Thyroid gland (tissue), 4 donors: ENCODE data around the gene FOXK1. TPM values are rescaled to one million over a fixed set of nuclear protein-coding genes. Genes with fewer than 3 reads are reported as not detected.
A peak's percentile ranks its signal among the peaks of the same experiment; 100 is the strongest.

ENCODE experiments used
- DNase-seq, 2 donors: peaks; one replicate each; pipeline ENCODE4 v3.0.0-alpha.2; 2019
- H3K27ac ChIP-seq, 3 donors: fragments of 200-600 bp; sonication (generic); 1 replicate in 2 of 3; 2 replicates in 1 of 3; pipeline ENCODE4 v1.5.1; 2016 to 2019; ENCODE audit warnings: mild to moderate bottlenecking in 1 of 3, moderate library complexity in 1 of 3
- H3K27me3 ChIP-seq: fragments of 200-600 bp; sonication (generic); one replicate; pipeline ENCODE4 v1.5.1; 2019
- H3K36me3 ChIP-seq, 2 donors: fragments of 200-600 bp; sonication (generic); one replicate each; pipeline ENCODE4 v1.5.1; 2016 to 2019
- H3K4me1 ChIP-seq, 2 donors: fragments of 200-600 bp; sonication (generic); one replicate each; pipeline ENCODE4 v1.5.1; 2017 to 2019
- H3K4me3 ChIP-seq, 3 donors: fragments of 200-600 bp; sonication (generic); replicated peaks in 1 of 3; 1 replicate in 2 of 3; 2 replicates in 1 of 3; pipeline ENCODE4 v1.5.1; 2016; ENCODE audit warnings: mild to moderate bottlenecking in 1 of 3
- H3K9me3 ChIP-seq: fragments of 200-600 bp; sonication (generic); one replicate; pipeline ENCODE4 v1.5.1; 2017
- POLR2A ChIP-seq, 2 donors: fragments of 450-650 bp; IDR thresholded peaks; one replicate each; pipeline ENCODE4 v1.6.1; 2017; ENCODE audit warnings: antibody characterized with exemption in 2 of 2, mild to moderate bottlenecking in 2 of 2, moderate library complexity in 1 of 2
- WGBS, 2 donors: methylation state at CpG; one replicate each; pipeline ENCODE4 v1.1.5; 2017; 5-methylcytosine and 5-hydroxymethylcytosine counted together
- intact Hi-C: fragments of 100-400 bp; cut with DNase I; formaldehyde crosslinking; loops from one replicate; pipeline ENCODE4 v1.15.1; 2023
- total RNA-seq, 4 donors: library from RNA; depleted of rRNA; stranded (reverse); fragments of >200 nt; gene quantifications; one replicate each; pipeline ENCODE4 v1.2.3, GENCODE V29; 2016
- TF ChIP-seq, protein P1 (sequence below), 6 experiments: fragments of 200-600 bp in 3 of 6; fragments of 450-650 bp in 3 of 6; sonication (generic) in 3 of 6; IDR thresholded peaks; one replicate each; pipeline ENCODE4 v1.5.1; 2016 to 2019; ENCODE audit warnings: antibody characterized with exemption in 6 of 6, mild to moderate bottlenecking in 2 of 6, inconsistent platforms in 1 of 6, moderate library complexity in 1 of 6

Gene FOXK1
- total RNA-seq, 4 donors from 2014 or later, result 15.0 to 33.0 (median 20.7) TPM

DNA sequence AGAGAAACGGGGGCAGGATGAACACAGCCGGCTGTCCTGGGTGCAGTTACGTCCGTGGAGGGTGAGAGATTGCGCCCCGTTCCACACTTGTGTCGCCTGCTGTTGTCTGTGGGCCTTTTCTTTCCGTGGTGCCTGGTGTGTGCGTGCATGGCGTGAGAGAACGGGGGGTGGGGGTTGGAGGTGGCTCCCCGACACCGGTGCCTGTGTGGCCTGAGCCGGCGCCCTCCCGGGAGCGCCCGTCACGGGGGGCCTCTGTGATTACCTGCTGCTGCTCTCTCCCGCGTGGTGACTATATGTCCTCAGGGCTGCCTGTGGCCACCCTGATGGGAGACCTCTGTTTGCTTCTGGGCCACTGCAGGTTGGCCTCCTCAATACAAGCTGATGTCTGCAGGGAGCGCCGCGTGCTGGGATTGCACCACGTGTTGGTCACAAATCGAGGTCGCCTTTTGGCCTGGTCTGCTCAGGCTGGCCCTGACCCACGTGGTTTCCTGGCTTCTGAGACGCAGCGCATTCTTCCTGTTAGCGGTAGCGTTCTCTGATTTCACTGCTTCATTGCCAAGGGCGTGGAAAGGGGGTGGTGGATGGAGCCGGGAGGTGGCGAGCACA, 82.4 kb downstream of the FOXK1 start:
- no peak for DNase-seq

DNA sequence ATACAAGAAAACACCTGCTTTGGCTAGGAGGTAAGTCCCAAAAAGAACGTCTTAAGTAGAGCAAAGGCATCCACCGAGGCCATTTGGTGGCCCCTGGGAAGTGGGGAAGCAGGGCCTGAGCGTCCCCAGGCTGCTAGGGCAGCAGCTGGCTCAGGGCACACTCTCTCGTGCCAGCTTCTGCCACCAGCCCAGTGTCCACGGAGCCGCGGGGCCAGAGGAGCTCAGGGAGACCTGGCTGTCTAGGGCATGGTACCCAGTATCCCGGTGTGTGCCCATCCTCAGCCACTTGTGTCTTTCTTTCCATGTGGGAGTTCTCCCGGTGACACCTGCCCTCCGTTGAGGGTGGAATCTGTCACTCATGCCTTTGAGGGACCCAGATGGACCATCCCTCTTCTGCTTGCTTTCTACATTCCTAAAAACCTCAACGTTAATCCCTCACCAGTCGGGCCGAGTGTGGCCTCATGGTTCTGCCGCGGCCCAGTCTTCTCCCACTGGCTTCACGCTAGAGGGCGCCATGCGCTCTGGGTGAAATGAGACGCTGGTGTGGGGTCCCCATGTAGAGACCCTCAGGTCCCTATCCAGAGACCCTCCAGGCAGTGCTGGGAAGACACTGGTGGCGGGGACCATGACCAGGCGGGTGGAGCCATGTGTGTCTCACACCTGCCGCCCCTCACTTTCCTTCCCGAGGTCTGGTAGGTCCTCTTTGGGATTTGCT, 83.8 kb downstream of the FOXK1 start:
- H3K36me3 ChIP-seq, result peaks cover 29 to 38% of the 10 kb centered on the region in 2 donors

More for the DNA sequence above, 82.4 kb downstream of the FOXK1 start:
- 84 to 92% methylated on average over 23 to 32 of the region's 35 CpGs for WGBS, 2 donors
- H3K27me3 ChIP-seq, result no peaks in the 10 kb centered on the region
- no peak overlapping the region for H3K27ac ChIP-seq
- TF ChIP-seq, protein P1, sequence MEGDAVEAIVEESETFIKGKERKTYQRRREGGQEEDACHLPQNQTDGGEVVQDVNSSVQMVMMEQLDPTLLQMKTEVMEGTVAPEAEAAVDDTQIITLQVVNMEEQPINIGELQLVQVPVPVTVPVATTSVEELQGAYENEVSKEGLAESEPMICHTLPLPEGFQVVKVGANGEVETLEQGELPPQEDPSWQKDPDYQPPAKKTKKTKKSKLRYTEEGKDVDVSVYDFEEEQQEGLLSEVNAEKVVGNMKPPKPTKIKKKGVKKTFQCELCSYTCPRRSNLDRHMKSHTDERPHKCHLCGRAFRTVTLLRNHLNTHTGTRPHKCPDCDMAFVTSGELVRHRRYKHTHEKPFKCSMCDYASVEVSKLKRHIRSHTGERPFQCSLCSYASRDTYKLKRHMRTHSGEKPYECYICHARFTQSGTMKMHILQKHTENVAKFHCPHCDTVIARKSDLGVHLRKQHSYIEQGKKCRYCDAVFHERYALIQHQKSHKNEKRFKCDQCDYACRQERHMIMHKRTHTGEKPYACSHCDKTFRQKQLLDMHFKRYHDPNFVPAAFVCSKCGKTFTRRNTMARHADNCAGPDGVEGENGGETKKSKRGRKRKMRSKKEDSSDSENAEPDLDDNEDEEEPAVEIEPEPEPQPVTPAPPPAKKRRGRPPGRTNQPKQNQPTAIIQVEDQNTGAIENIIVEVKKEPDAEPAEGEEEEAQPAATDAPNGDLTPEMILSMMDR (IDR thresholded peaks at IDR 0.05), result no peak
- TF ChIP-seq POLR2A (IDR thresholded peaks at IDR 0.05), result no peak
- peaks cover 37 to 49% of the 10 kb centered on the region in 2 donors for H3K36me3 ChIP-seq
- no peak overlapping the region for H3K4me3 ChIP-seq
- peaks cover 0 to 12% of the 10 kb centered on the region in 2 donors for H3K4me1 ChIP-seq
- H3K9me3 ChIP-seq, result no peaks in the 10 kb centered on the region
- intact Hi-C loops, result no loop called here

DNA sequence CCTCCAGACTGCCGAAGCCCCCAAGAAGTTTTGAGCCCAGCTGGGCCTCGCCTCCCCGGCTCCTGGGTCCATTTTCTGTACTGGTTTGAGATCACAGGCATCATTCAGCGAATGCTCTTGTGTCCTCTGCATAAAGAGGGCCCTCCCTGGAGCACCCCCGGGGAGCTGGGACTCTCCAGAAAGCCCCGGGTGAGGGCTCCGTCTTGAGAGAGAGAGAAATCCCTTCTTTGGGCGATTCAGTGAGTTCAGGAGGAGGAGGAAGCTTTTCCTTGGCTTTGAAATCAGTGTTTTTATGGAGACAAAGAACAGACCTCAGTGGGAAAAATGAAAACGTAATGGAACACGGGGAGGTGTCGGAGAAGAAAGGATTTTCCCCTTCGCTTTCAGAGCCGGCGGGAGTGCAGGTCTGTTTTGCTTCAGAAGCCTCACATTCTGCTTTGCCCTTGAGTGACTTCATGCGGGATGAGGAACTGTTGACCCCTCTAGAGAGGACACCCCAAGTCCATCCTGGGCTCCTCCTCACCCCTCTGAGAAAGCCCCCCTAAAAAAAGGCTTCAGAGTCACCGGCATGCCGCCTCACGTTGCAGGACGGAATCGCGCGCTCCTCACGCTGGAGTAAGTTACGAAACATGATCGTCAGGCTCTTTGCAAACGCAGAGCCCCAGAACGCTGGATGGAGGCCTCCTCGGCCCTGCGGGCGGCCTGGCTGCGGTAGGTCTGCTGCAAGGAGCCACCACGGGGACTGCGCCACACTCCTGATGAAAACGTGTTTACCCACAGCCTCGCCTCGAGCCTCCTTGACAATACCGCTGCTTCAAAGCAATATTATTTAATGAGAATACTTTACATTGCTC, 84.8 kb downstream of the FOXK1 start:
- Histone ChIP-seq H3K9me3 (no peaks in the 10 kb centered on the region), H3K4me1 (peaks cover 5 to 19% of the 10 kb centered on the region in 2 donors), H3K27me3 (no peaks in the 10 kb centered on the region), H3K27ac (no peak overlapping the region), H3K4me3 (no peak overlapping the region), H3K36me3 (peaks cover 23 to 29% of the 10 kb centered on the region in 2 donors)
- DNase-seq, result no peak
- intact Hi-C loops, result no loop called here
- WGBS, 2 donors, result 89 to 93% methylated on average over 37 of the region's 37 CpGs
- TF ChIP-seq, protein P1 (IDR thresholded peaks at IDR 0.05), result no peak
- no peak for TF ChIP-seq POLR2A (IDR thresholded peaks at IDR 0.05)

More for the DNA sequence above, 83.8 kb downstream of the FOXK1 start:
- WGBS, 2 donors, result 79 to 84% methylated on average over 23 of the region's 23 CpGs
- DNase-seq, result no peak
- no peak overlapping the region for H3K4me3 ChIP-seq
- intact Hi-C loops, result no loop called here
- H3K9me3 ChIP-seq, result no peaks in the 10 kb centered on the region
- TF ChIP-seq, protein P1 (IDR thresholded peaks at IDR 0.05), result no peak
- no peak for TF ChIP-seq POLR2A (IDR thresholded peaks at IDR 0.05)
- H3K27me3 ChIP-seq, result no peaks in the 10 kb centered on the region
- H3K27ac ChIP-seq, result no peak overlapping the region
- H3K4me1 ChIP-seq, result peaks cover 5 to 19% of the 10 kb centered on the region in 2 donors

DNA sequence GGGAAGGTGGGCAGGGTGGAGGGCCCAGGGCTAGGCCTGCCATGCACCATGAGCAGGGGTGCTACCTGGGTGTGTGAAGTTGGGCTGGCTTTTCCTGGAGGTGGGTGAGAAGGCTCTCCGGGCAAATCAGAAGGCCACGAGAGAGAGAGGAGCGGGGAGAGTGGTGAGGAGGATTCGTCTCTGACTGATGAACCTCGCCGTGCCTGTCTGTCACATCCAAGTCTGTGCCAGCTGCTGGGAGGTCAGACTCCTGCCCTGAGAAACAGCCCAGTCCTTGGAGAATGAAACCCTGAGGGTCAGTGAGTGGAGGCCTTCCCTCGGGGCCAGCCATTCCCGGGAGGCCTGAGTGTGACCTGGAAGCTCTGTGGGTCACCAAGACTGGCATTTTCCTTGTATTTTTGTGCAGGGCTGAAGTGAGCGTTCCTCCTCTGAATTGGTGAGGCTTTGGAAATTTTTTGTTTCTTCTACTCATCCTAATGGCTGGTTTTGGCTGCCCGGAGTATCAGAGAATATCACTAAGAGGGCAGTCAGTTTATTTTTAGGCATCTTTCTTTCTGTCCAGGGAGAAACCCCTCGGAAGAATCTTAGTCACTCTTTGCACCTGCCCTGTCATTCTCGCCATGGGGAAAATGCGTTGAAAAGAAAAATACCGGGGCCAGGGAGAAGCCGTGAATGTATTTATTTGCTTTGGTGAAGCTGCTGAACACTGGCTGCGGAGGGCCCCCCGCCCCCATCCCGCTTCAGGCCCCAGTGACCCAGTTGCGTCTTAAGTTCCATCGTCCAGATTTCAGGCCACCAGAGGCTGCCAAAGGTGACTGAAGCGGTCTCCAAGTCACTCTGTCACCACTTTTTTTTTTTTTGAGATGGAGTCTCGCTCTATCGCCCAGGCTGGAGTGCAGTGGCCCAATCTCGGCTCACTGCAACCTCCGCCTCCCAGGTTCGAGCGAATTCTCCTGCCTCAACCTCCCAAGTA, 86.8 kb downstream of the FOXK1 start:
- no peak for TF ChIP-seq POLR2A (IDR thresholded peaks at IDR 0.05)
- TF ChIP-seq, protein P1 (IDR thresholded peaks at IDR 0.05), result no peak
- Histone ChIP-seq H3K4me3 (no peak overlapping the region), H3K27me3 (no peaks in the 10 kb centered on the region), H3K27ac (peak overlapping the region in 2 of 3 donors; percentile 20 to 21), H3K36me3 (peaks cover 5 to 9% of the 10 kb centered on the region in 2 donors), H3K4me1 (peaks cover 5 to 19% of the 10 kb centered on the region in 2 donors), H3K9me3 (no peaks in the 10 kb centered on the region)
- intact Hi-C loops, result no loop called here
- no peak for DNase-seq
- WGBS, 2 donors, result 85 to 92% methylated on average over 27 of the region's 27 CpGs
